ENCODE measurements around the gene TSHZ1.

- no peak for TF ChIP-seq CTCF (IDR thresholded peaks at IDR 0.05)
- no peak for TF ChIP-seq POLR2A (IDR thresholded peaks at IDR 0.05)
Measured at GRCh38 chr18:75226956-75227316, 16.3 kb downstream of the TSHZ1 start.
